ENCODE results near the gene SMYD3. TPM values are rescaled to one million over a fixed set of nuclear protein-coding genes. Genes with fewer than 3 reads are reported as not detected.

The SMYD3 gene
- total RNA-seq, 1 experiment from 2014 or later = 17.4 TPM

- no TSS peak for BruUV-seq (replicated peaks)
- no peak for DNase-seq (ENCODE audit: low read depth, low spot score)
- TF ChIP-seq SIN3A (IDR thresholded peaks at IDR 0.05; ENCODE audit: borderline replicate concordance, insufficient read depth, low read depth, low read length) (no peak), TCF7L2 (IDR thresholded peaks at IDR 0.05; ENCODE audit: low read depth, low read length) (no peak), POLR2AphosphoS5 (IDR thresholded peaks at IDR 0.05; ENCODE audit: low read depth, low read length) (no peak), REST (IDR thresholded peaks at IDR 0.05; ENCODE audit: insufficient read depth in 1 of 2, low read depth in 2 of 2, low read length in 1 of 2) (no peak)
- TF ChIP-seq, protein P1, sequence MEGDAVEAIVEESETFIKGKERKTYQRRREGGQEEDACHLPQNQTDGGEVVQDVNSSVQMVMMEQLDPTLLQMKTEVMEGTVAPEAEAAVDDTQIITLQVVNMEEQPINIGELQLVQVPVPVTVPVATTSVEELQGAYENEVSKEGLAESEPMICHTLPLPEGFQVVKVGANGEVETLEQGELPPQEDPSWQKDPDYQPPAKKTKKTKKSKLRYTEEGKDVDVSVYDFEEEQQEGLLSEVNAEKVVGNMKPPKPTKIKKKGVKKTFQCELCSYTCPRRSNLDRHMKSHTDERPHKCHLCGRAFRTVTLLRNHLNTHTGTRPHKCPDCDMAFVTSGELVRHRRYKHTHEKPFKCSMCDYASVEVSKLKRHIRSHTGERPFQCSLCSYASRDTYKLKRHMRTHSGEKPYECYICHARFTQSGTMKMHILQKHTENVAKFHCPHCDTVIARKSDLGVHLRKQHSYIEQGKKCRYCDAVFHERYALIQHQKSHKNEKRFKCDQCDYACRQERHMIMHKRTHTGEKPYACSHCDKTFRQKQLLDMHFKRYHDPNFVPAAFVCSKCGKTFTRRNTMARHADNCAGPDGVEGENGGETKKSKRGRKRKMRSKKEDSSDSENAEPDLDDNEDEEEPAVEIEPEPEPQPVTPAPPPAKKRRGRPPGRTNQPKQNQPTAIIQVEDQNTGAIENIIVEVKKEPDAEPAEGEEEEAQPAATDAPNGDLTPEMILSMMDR (IDR thresholded peaks at IDR 0.05) = no peak
- no peak overlapping the region for H3K4me3 ChIP-seq (ENCODE audit: low read depth in 2 of 2, low read length in 2 of 2)
- no peaks in the 10 kb centered on the region for H3K9me3 ChIP-seq (ENCODE audit: control insufficient read depth, insufficient read depth, low read depth, low read length)
- CTCF ChIA-PET = no interaction called here
- no peak for ATAC-seq
- no peak overlapping the region for H3K27ac ChIP-seq (ENCODE audit: low read length)
- in situ Hi-C loops (cut with HindIII; ENCODE audit: low pct_unique_long_range_greater_than_20kb, low sequenced_read_pairs) (no loop called here), intact Hi-C loops (cut with micrococcal nuclease; ENCODE audit: unreplicated experiment) (no loop called here)
- POLR2A ChIA-PET = no interaction called here
- H3K27me3 ChIP-seq (ENCODE audit: control insufficient read depth, insufficient read depth, low read length) = no peaks in the 10 kb centered on the region; the same call in 1 of the 2 replicates
- H3K36me3 ChIP-seq (ENCODE audit: control insufficient read depth, insufficient read depth, low read length) = no peaks in the 10 kb centered on the region
- H3K4me1 ChIP-seq (ENCODE audit: control insufficient read depth, insufficient read depth, low read length) = no peaks in the 10 kb centered on the region
These were observed 802.3 kb downstream of the SMYD3 start for GRCh38 chr1:245704765-245705164.

- in situ Hi-C loops (cut with HindIII; ENCODE audit: low pct_unique_long_range_greater_than_20kb, low sequenced_read_pairs) = no loop called here
- intact Hi-C loops (cut with micrococcal nuclease; ENCODE audit: unreplicated experiment) = no loop called here
- ChIA-PET CTCF (no interaction called here), POLR2A (no interaction called here)
- TF ChIP-seq SIN3A (IDR thresholded peaks at IDR 0.05; ENCODE audit: borderline replicate concordance, insufficient read depth, low read depth, low read length) (no peak), REST (IDR thresholded peaks at IDR 0.05; ENCODE audit: insufficient read depth in 1 of 2, low read depth in 2 of 2, low read length in 1 of 2) (no peak), POLR2AphosphoS5 (IDR thresholded peaks at IDR 0.05; ENCODE audit: low read depth, low read length) (no peak), TCF7L2 (IDR thresholded peaks at IDR 0.05; ENCODE audit: low read depth, low read length) (no peak)
- TF ChIP-seq, protein P1 (IDR thresholded peaks at IDR 0.05) = no peak
- no TSS peak for BruUV-seq (replicated peaks)
- no peak for DNase-seq (ENCODE audit: low read depth, low spot score)
- Histone ChIP-seq H3K27me3 (ENCODE audit: control insufficient read depth, insufficient read depth, low read length) (no peaks in the 10 kb centered on the region; the same call in 1 of the 2 replicates), H3K4me3 (ENCODE audit: low read depth in 2 of 2, low read length in 2 of 2) (no peak overlapping the region), H3K36me3 (ENCODE audit: control insufficient read depth, insufficient read depth, low read length) (no peaks in the 10 kb centered on the region), H3K27ac (ENCODE audit: low read length) (no peak overlapping the region), H3K4me1 (ENCODE audit: control insufficient read depth, insufficient read depth, low read length) (no peaks in the 10 kb centered on the region), H3K9me3 (ENCODE audit: control insufficient read depth, insufficient read depth, low read depth, low read length) (no peaks in the 10 kb centered on the region)
- ATAC-seq = no peak
These were observed 802.7 kb downstream of the SMYD3 start for GRCh38 chr1:245704341-245704740.

Measured in Panc1 (cell line).